H1 (cell line): ENCODE data around the gene CAPS2. TPM values are rescaled to one million over a fixed set of nuclear protein-coding genes. Genes with fewer than 3 reads are reported as not detected.

Source experiments
- CTCF ChIA-PET: fragments of 300-600 bp; sonication (Branson Sonifier 250); formaldehyde crosslinking; loops from one replicate; lab custom pipeline; 2021; ENCODE audit not compliant: partially characterized antibody; lab: Charles Lee
- POLR2A ChIA-PET: fragments of 300-600 bp; sonication (Branson Sonifier 250); formaldehyde crosslinking; loops from one replicate; lab custom pipeline; 2021; ENCODE audit warnings: inconsistent platforms; ENCODE audit not compliant: partially characterized antibody; lab: Charles Lee
- DNase-seq, 2 experiments: peaks; one replicate each; pipeline versions ENCODE4 v3.0.0 to v3.0.0-alpha.2; 2010 to 2022; ENCODE audit warnings: low spot score in 2 of 2, low read depth in 1 of 2, mixed read lengths in 1 of 2
- FAIRE-seq: peaks from 2 replicates; lab custom pipeline; 2011; peaks lifted over from hg19 to GRCh38; lab: Jason Lieb, UNC
- H2AFZ ChIP-seq: 2 replicates; pipeline ENCODE4 v1.8.1; 2012; ENCODE audit warnings: low read length, inconsistent platforms
- H2AK5ac ChIP-seq: 2 replicates; pipeline ENCODE4 v1.6.1; 2013; ENCODE audit warnings: low read depth, low read length
- H2BK120ac ChIP-seq: replicated peaks from 2 replicates; pipeline ENCODE3; 2013; ENCODE audit warnings: low read depth, low read length, inconsistent platforms
- H2BK12ac ChIP-seq: 2 replicates; pipeline ENCODE4 v1.6.1; 2013; ENCODE audit warnings: low read depth, low read length
- H2BK15ac ChIP-seq: 2 replicates; pipeline ENCODE4 v1.6.1; 2013; ENCODE audit warnings: low read length
- H2BK20ac ChIP-seq: 2 replicates; pipeline ENCODE4 v1.6.1; 2013; ENCODE audit warnings: low read length
- H2BK5ac ChIP-seq: 2 replicates; pipeline ENCODE4 v1.6.1; 2013; ENCODE audit warnings: low read depth, low read length
- H3K14ac ChIP-seq: 2 replicates; pipeline ENCODE4 v1.6.1; 2013; ENCODE audit warnings: inconsistent platforms; ENCODE audit not compliant: insufficient read length
- H3K18ac ChIP-seq: 2 replicates; pipeline ENCODE4 v1.6.1; 2013; ENCODE audit warnings: low read length; ENCODE audit errors: extremely low read depth
- H3K23ac ChIP-seq: 2 replicates; pipeline ENCODE4 v1.6.1; 2013; ENCODE audit warnings: inconsistent platforms; ENCODE audit not compliant: insufficient read length
- H3K23me2 ChIP-seq: 2 replicates; pipeline ENCODE4 v1.6.1; 2013; ENCODE audit warnings: low read depth, low read length
- H3K27ac ChIP-seq: 2 replicates; pipeline ENCODE4 v1.6.1; 2011; ENCODE audit warnings: low read depth, low read length, inconsistent platforms
- H3K27me3 ChIP-seq, 4 experiments: replicated peaks in 1 of 4; 1 replicate in 1 of 4; 2 replicates in 3 of 4; pipeline versions ENCODE4 v1.6.1 to v1.8.1; 2011 to 2013; ENCODE audit warnings: low read length in 3 of 4, mild to moderate bottlenecking in 3 of 4, inconsistent platforms in 2 of 4, mixed read lengths in 2 of 4, moderate library complexity in 1 of 4; ENCODE audit not compliant: control insufficient read depth in 3 of 4, insufficient read depth in 3 of 4; ENCODE audit errors: extremely low read depth in 1 of 4
- H3K36me3 ChIP-seq, 4 experiments: 2 replicates each; pipeline versions ENCODE4 v1.6.1 to v1.8.1; 2011 to 2013; ENCODE audit warnings: mild to moderate bottlenecking in 4 of 4, low read length in 3 of 4, moderate library complexity in 2 of 4, control low read depth in 1 of 4, inconsistent platforms in 1 of 4; ENCODE audit not compliant: insufficient read depth in 4 of 4, control insufficient read depth in 2 of 4
- H3K4ac ChIP-seq: replicated peaks from 2 replicates; pipeline ENCODE3; 2013; ENCODE audit warnings: low read length, low read depth, mixed read lengths, inconsistent platforms; ENCODE audit not compliant: insufficient read length
- H3K4me1 ChIP-seq, 4 experiments: replicated peaks in 1 of 4; 1 replicate in 1 of 4; 2 replicates in 3 of 4; pipeline versions ENCODE4 v1.6.1 to v1.8.1; 2011 to 2013; ENCODE audit warnings: low read length in 3 of 4, inconsistent platforms in 2 of 4, mixed read lengths in 1 of 4; ENCODE audit not compliant: insufficient read depth in 4 of 4, control insufficient read depth in 3 of 4
- H3K4me2 ChIP-seq, 2 experiments: 2 replicates each; pipeline versions ENCODE4 v1.6.1 to v1.8.1; 2011 to 2013; ENCODE audit warnings: low read depth in 2 of 2, low read length in 2 of 2, control low read depth in 1 of 2, inconsistent platforms in 1 of 2, mild to moderate bottlenecking in 1 of 2; ENCODE audit not compliant: insufficient read depth in 1 of 2
- H3K4me3 ChIP-seq, 4 experiments: fragments of 200-600, 300-600 bp in 1 of 4; sonication (generic), shearing (Covaris generic), sonication (Bioruptor Twin) in 1 of 4; 2 replicates each; pipeline versions ENCODE4 v1.5.1 to v1.8.1; 2011 to 2016; ENCODE audit warnings: low read length in 4 of 4, low read depth in 3 of 4, control low read depth in 2 of 4, inconsistent platforms in 2 of 4, mild to moderate bottlenecking in 2 of 4, mixed read lengths in 1 of 4, moderate library complexity in 1 of 4; ENCODE audit not compliant: insufficient read depth in 2 of 4; ENCODE audit errors: extremely low read depth in 1 of 4
- H3K56ac ChIP-seq: replicated peaks from 2 replicates; pipeline ENCODE3; 2013; ENCODE audit warnings: low read depth, mild to moderate bottlenecking, mixed read lengths, low read length, inconsistent platforms; ENCODE audit not compliant: insufficient read length
- H3K79me1 ChIP-seq: 2 replicates; pipeline ENCODE4 v1.6.1; 2013; ENCODE audit warnings: low read depth, low read length, control low read depth
- H3K79me2 ChIP-seq, 2 experiments: 2 replicates each; pipeline versions ENCODE4 v1.6.1 to v1.8.1; 2012 to 2013; ENCODE audit warnings: low read length in 2 of 2, mild to moderate bottlenecking in 2 of 2, inconsistent platforms in 1 of 2; ENCODE audit not compliant: insufficient read depth in 2 of 2, control insufficient read depth in 1 of 2
- H3K9ac ChIP-seq, 4 experiments: replicated peaks in 1 of 4; 1 replicate in 1 of 4; 2 replicates in 3 of 4; pipeline versions ENCODE4 v1.6.1 to v1.8.1; 2011 to 2013; ENCODE audit warnings: low read depth in 3 of 4, low read length in 3 of 4, control low read depth in 2 of 4, mild to moderate bottlenecking in 2 of 4, moderate library complexity in 2 of 4, inconsistent platforms in 1 of 4; ENCODE audit errors: extremely low read depth in 1 of 4
- H3K9me3 ChIP-seq, 2 experiments: 2 replicates each; pipeline versions ENCODE4 v1.6.1 to v1.8.1; 2012 to 2013; ENCODE audit warnings: mild to moderate bottlenecking in 2 of 2, moderate library complexity in 2 of 2, control low read depth in 1 of 2, inconsistent platforms in 1 of 2, low read depth in 1 of 2, low read length in 1 of 2, mixed read lengths in 1 of 2; ENCODE audit not compliant: insufficient read depth in 2 of 2
- H4K20me1 ChIP-seq, 2 experiments: replicated peaks in 1 of 2; 2 replicates each; pipeline versions ENCODE3 to v1.8.1; 2011 to 2013; ENCODE audit warnings: inconsistent platforms in 2 of 2, low read length in 2 of 2, mild to moderate bottlenecking in 1 of 2; ENCODE audit not compliant: insufficient read depth in 2 of 2, control insufficient read depth in 1 of 2
- H4K5ac ChIP-seq: 2 replicates; pipeline ENCODE4 v1.6.1; 2013; ENCODE audit warnings: low read length, low read depth, mixed read lengths, inconsistent platforms; ENCODE audit not compliant: insufficient read length
- H4K8ac ChIP-seq: 2 replicates; pipeline ENCODE4 v1.8.0; 2013; ENCODE audit warnings: mild to moderate bottlenecking, moderate library complexity, low read length, inconsistent platforms; ENCODE audit not compliant: insufficient read depth; ENCODE audit errors: extremely low read depth
- H4K91ac ChIP-seq: replicated peaks from 2 replicates; pipeline ENCODE3; 2013; ENCODE audit warnings: low read length, mixed read lengths, inconsistent platforms; ENCODE audit not compliant: insufficient read length
- ATF3 ChIP-seq: IDR thresholded peaks from 2 replicates; pipeline ENCODE4 v1.6.1; 2011; ENCODE audit warnings: low read depth, mild to moderate bottlenecking, low read length; ENCODE audit not compliant: insufficient read depth
- BACH1 ChIP-seq: IDR thresholded peaks from 2 replicates; pipeline ENCODE4 v1.6.1; 2012; ENCODE audit warnings: low read length, improper control_type of control experiment
- CTBP2 ChIP-seq: IDR thresholded peaks from 2 replicates; pipeline ENCODE4 v1.7.0; 2011; ENCODE audit warnings: borderline replicate concordance, mild to moderate bottlenecking, moderate library complexity, mixed read lengths, low read length; ENCODE audit not compliant: insufficient read depth, insufficient read length
- EGR1 ChIP-seq: IDR thresholded peaks from 2 replicates; pipeline ENCODE4 v1.6.1; 2011; ENCODE audit warnings: low read depth, low read length, borderline replicate concordance
- GTF2F1 ChIP-seq: IDR thresholded peaks from 2 replicates; pipeline ENCODE4 v1.6.1; 2012; ENCODE audit warnings: low read depth, low read length, improper control_type of control experiment, borderline replicate concordance
- JUN ChIP-seq: IDR thresholded peaks from 2 replicates; pipeline ENCODE4 v1.6.1; 2011; ENCODE audit warnings: low read depth, mild to moderate bottlenecking, improper control_type of control experiment, low read length
- NANOG ChIP-seq: IDR thresholded peaks from 2 replicates; pipeline ENCODE4 v1.6.1; 2011; ENCODE audit warnings: low read length, low read depth, mild to moderate bottlenecking, inconsistent platforms; ENCODE audit not compliant: insufficient read depth, poor library complexity, severe bottlenecking
- RFX5 ChIP-seq: IDR thresholded peaks from 2 replicates; pipeline ENCODE4 v1.6.1; 2011; ENCODE audit warnings: low read depth, low read length, improper control_type of control experiment, borderline replicate concordance
- RXRA ChIP-seq: IDR thresholded peaks from 2 replicates; pipeline ENCODE4 v1.6.1; 2011; ENCODE audit warnings: low read depth, mild to moderate bottlenecking, low read length, moderate library complexity; ENCODE audit not compliant: insufficient read depth
- SIN3A ChIP-seq, 2 experiments: IDR thresholded peaks in 1 of 2; conservative IDR thresholded peaks in 1 of 2; 2 replicates each; pipeline ENCODE4 v1.6.1; 2011 to 2012; ENCODE audit warnings: low read length in 2 of 2, improper control_type of control experiment in 1 of 2, low read depth in 1 of 2, mild to moderate bottlenecking in 1 of 2
- SP1 ChIP-seq: IDR thresholded peaks from 2 replicates; pipeline ENCODE4 v1.6.1; 2011; ENCODE audit warnings: low read depth, low read length
- SRF ChIP-seq: IDR thresholded peaks from 2 replicates; pipeline ENCODE4 v1.6.1; 2011; ENCODE audit warnings: mild to moderate bottlenecking, low read depth, low read length, moderate library complexity
- SUZ12 ChIP-seq: fragments of 200-600 bp; sonication (generic); IDR thresholded peaks from 2 replicates; pipeline ENCODE4 v1.6.1; 2012; ENCODE audit warnings: mild to moderate bottlenecking, inconsistent platforms, low read length, moderate library complexity, mixed read lengths
- TEAD4 ChIP-seq: IDR thresholded peaks from 2 replicates; pipeline ENCODE4 v1.6.1; 2012; ENCODE audit warnings: low read depth, low read length, inconsistent platforms, mixed read lengths
- WGBS, 2 experiments: shearing (Covaris generic) in 1 of 2; methylation state at CpG; one replicate each; pipeline versions ENCODE4 v1.1.6 to v1.1.7; 2013 to 2015; ENCODE audit warnings: low lambda C conversion rate in 2 of 2, mixed read lengths in 2 of 2, inconsistent platforms in 1 of 2, low coverage in 1 of 2, missing lambda C conversion rate in 1 of 2; ENCODE audit not compliant: insufficient replicate concordance in 2 of 2, insufficient coverage in 1 of 2, insufficient read length in 1 of 2; ENCODE audit errors: extremely low coverage in 1 of 2, missing lambda C conversion rate in 1 of 2; 5-methylcytosine and 5-hydroxymethylcytosine counted together
- polyA plus RNA-seq, 7 experiments: library from polyadenylated mRNA; depleted of rRNA in 3 of 7; stranded (reverse) in 5 of 7; unstranded in 2 of 7; fragments of >200 nt in 5 of 7; fragments of 200-250 nt in 2 of 7; gene quantifications; 1 replicate in 5 of 7; 2 replicates in 1 of 7; 4 replicates in 1 of 7; pipeline versions ENCODE4 v1.2.1 to v1.2.3, GENCODE V29; 2011 to 2013; ENCODE audit warnings: missing spikeins in 2 of 7, mixed read lengths in 2 of 7
- total RNA-seq: library from RNA; stranded (reverse); fragmentation: NEBNext Ultra II Directional; extraction: Animal tissue kit (Norgen Biotek cat#: 25700); gene quantifications from 2 replicates; pipeline ENCODE4 v1.2.1, GENCODE V29; 2021

Gene CAPS2
- total and polyA plus RNA-seq, 2 of the 8 experiments (the other 6 are each of a cell fraction or from before 2014, with no cell fraction given) = 2.3 to 3.8 TPM

- Histone ChIP-seq H3K56ac (no peak overlapping the region), H3K4me2 (no peak overlapping the region), H2BK120ac (no peak overlapping the region), H3K4me3 (no peak overlapping the region), H3K36me3 (no peaks in the 10 kb centered on the region), H3K23ac (no peak overlapping the region), H3K23me2 (peaks cover 3% of the 10 kb centered on the region), H2BK15ac (no peak overlapping the region), H4K20me1 (no peaks in the 10 kb centered on the region), H4K8ac (no peak overlapping the region), H3K4me1 (no peaks in the 10 kb centered on the region), H2BK12ac (no peak overlapping the region), H3K9me3 (no peaks in the 10 kb centered on the region), H4K5ac (no peak overlapping the region), H2BK5ac (no peak overlapping the region), H3K79me1 (no peaks in the 10 kb centered on the region), H3K79me2 (no peaks in the 10 kb centered on the region), H4K91ac (no peak overlapping the region), H2BK20ac (no peak overlapping the region), H3K14ac (no peak overlapping the region), H3K18ac (no peak overlapping the region), H3K9ac (no peak overlapping the region), H3K27ac (no peak overlapping the region), H2AFZ (no peak overlapping the region), H2AK5ac (no peak overlapping the region), H3K27me3 (no peaks in the 10 kb centered on the region), H3K4ac (no peak overlapping the region)
- FAIRE-seq = no peak
- ChIA-PET CTCF (interaction anchor here (1.2 to 2.2 kb wide), 2 partner anchors 9 to 38 kb away, joined by 3 to 6 read pairs; no protein-coding TSS in a partner anchor), POLR2A (no interaction called here)
- DNase-seq = no peak
- WGBS, 2 experiments = 83% methylated on average over 1 of the region's 1 CpG; no CpG with 5 or more reads in 1 of the 2 experiments
- TF ChIP-seq BACH1 (no peak), JUN (no peak), EGR1 (no peak), CTBP2 (no peak), GTF2F1 (no peak), NANOG (no peak), SP1 (no peak), SUZ12 (no peak), RXRA (no peak), TEAD4 (no peak), ATF3 (no peak), RFX5 (no peak), SRF (no peak), SIN3A (conservative IDR thresholded peaks at IDR 0.05 in 1 of 2, IDR thresholded peaks at IDR 0.05 in 1 of 2; ENCODE audit: low read depth in 1 of 2, low read length in 2 of 2) (no peak)
Observed at GRCh38 chr12:75327642-75328041, 2.5 kb downstream of the CAPS2 start.
